A673 (cell line): ENCODE data around the gene MS4A8. TPM values are rescaled to one million over a fixed set of nuclear protein-coding genes. Genes with fewer than 3 reads are reported as not detected.

Experiments
- BruUV-seq: library from RNA; stranded (reverse); fragments of 400-500 nt; replicated peaks from 2 replicates; lab custom pipeline; 2021; lab: Mats Ljungman, UMichigan
- CTCF ChIA-PET: fragments of 300-600 bp; sonication (Branson Sonifier 250); formaldehyde crosslinking; loops from one replicate; lab custom pipeline; 2022; ENCODE audit warnings: antibody characterized with exemption; lab: Charles Lee
- POLR2A ChIA-PET: fragments of 300-600 bp; sonication (Branson Sonifier 250); formaldehyde crosslinking; loops from one replicate; lab custom pipeline; 2022; ENCODE audit warnings: antibody characterized with exemption; ENCODE audit not compliant: low non-redundant PET; lab: Charles Lee
- DNase-seq: peaks from one replicate; pipeline ENCODE4 v3.0.0-alpha.2; 2015; ENCODE audit warnings: low spot score
- H3K27ac ChIP-seq: fragments of 200-600 bp; sonication (generic); 2 replicates; pipeline ENCODE4 v1.5.1; 2016; ENCODE audit warnings: mixed run types, low read depth, mild to moderate bottlenecking, mixed read lengths, antibody characterized with exemption, low read length; ENCODE audit not compliant: poor library complexity, severe bottlenecking
- H3K27me3 ChIP-seq: fragments of 200-600 bp; sonication (generic); replicated peaks from 2 replicates; pipeline ENCODE4 v1.6.1; 2017; ENCODE audit warnings: mixed run types, low read depth, mild to moderate bottlenecking, mixed read lengths, antibody characterized with exemption, low read length; ENCODE audit not compliant: insufficient read depth, poor library complexity
- H3K36me3 ChIP-seq: fragments of 200-600 bp; sonication (generic); 2 replicates; pipeline ENCODE4 v1.6.1; 2016; ENCODE audit warnings: mixed run types, mild to moderate bottlenecking, mixed read lengths, antibody characterized with exemption, low read length; ENCODE audit not compliant: insufficient read depth, poor library complexity, severe bottlenecking
- H3K4me1 ChIP-seq: fragments of 200-600 bp; sonication (generic); 2 replicates; pipeline ENCODE4 v1.6.1; 2017; ENCODE audit warnings: mixed run types, mild to moderate bottlenecking, mixed read lengths, antibody characterized with exemption, low read length; ENCODE audit not compliant: insufficient read depth, poor library complexity, severe bottlenecking
- H3K4me3 ChIP-seq: fragments of 200-600 bp; sonication (generic); 2 replicates; pipeline ENCODE4 v1.5.1; 2016; ENCODE audit warnings: low read depth, mixed run types, mild to moderate bottlenecking, mixed read lengths, low read length; ENCODE audit not compliant: poor library complexity, severe bottlenecking
- H3K9me3 ChIP-seq: fragments of 200-600 bp; sonication (generic); 2 replicates; pipeline ENCODE4 v1.6.1; 2016; ENCODE audit warnings: mixed run types, low read depth, mild to moderate bottlenecking, mixed read lengths, antibody characterized with exemption, low read length; ENCODE audit not compliant: poor library complexity, severe bottlenecking
- EZH2 ChIP-seq: fragments of 200-600 bp; sonication (generic); IDR thresholded peaks from 2 replicates; pipeline ENCODE4 v1.6.1; 2017; ENCODE audit warnings: borderline replicate concordance, low read depth, mild to moderate bottlenecking, mixed read lengths, antibody characterized with exemption, low read length; ENCODE audit not compliant: poor library complexity, severe bottlenecking
- intact Hi-C: fragments of 100-400 bp; cut with micrococcal nuclease; formaldehyde crosslinking; loops from one replicate; pipeline ENCODE4 v1.10.0; 2022; ENCODE audit not compliant: unreplicated experiment
- total RNA-seq: library from RNA; stranded (reverse); gene quantifications from 2 replicates; pipeline ENCODE4 v1.2.3, GENCODE V29; 2021
- TF ChIP-seq, protein P1 (sequence below): fragments of 300-800, 200-600 bp; sonication (generic); conservative IDR thresholded peaks from 2 replicates; pipeline ENCODE4 v1.5.1; 2017; ENCODE audit warnings: low read depth, mild to moderate bottlenecking, antibody characterized with exemption, low read length, moderate library complexity, mixed read lengths

The MS4A8 gene
- total RNA-seq, 1 experiment from 2014 or later, result 1.5 TPM

DNA sequence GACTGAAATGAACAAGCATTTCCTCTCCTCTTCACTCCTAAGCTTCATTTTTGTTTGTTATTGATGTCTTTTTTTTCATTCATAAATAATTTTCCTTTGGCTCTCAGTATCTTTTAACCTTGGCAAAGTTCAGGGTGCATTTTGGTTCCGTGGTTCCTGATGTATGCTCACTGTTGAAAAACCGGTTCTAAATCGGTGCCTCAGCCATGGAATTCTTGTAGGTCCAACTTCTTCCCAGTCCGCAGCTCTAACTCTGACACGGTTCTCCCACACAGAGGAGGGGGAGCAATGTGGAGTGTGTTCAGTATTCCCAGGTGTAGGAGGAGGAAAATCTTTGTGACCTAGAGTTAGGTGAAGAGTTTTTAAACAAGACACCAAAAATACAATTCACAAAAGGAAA is 44.7 kb downstream of the MS4A8 start:
- Histone ChIP-seq H3K27ac (no peak overlapping the region), H3K27me3 (peaks cover 6% of the 10 kb centered on the region), H3K9me3 (no peaks in the 10 kb centered on the region), H3K4me1 (no peaks in the 10 kb centered on the region), H3K36me3 (no peaks in the 10 kb centered on the region), H3K4me3 (no peak overlapping the region)
- ChIA-PET POLR2A (no interaction called here), CTCF (no interaction called here)
- TF ChIP-seq EZH2, result no peak
- TF ChIP-seq, protein P1, sequence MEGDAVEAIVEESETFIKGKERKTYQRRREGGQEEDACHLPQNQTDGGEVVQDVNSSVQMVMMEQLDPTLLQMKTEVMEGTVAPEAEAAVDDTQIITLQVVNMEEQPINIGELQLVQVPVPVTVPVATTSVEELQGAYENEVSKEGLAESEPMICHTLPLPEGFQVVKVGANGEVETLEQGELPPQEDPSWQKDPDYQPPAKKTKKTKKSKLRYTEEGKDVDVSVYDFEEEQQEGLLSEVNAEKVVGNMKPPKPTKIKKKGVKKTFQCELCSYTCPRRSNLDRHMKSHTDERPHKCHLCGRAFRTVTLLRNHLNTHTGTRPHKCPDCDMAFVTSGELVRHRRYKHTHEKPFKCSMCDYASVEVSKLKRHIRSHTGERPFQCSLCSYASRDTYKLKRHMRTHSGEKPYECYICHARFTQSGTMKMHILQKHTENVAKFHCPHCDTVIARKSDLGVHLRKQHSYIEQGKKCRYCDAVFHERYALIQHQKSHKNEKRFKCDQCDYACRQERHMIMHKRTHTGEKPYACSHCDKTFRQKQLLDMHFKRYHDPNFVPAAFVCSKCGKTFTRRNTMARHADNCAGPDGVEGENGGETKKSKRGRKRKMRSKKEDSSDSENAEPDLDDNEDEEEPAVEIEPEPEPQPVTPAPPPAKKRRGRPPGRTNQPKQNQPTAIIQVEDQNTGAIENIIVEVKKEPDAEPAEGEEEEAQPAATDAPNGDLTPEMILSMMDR, result no peak
- no peak for DNase-seq
- no TSS peak for BruUV-seq
- intact Hi-C loops, result no loop called here

GRCh38 chr11:60747359-60747873 is 48.0 kb downstream of the MS4A8 start:
- Histone ChIP-seq H3K9me3 (no peaks in the 10 kb centered on the region), H3K4me1 (no peaks in the 10 kb centered on the region), H3K36me3 (no peaks in the 10 kb centered on the region), H3K27me3 (peaks cover 16% of the 10 kb centered on the region), H3K4me3 (no peak overlapping the region), H3K27ac (no peak overlapping the region)
- intact Hi-C loops, result no loop called here
- no peak for DNase-seq
- no TSS peak for BruUV-seq
- ChIA-PET POLR2A (no interaction called here), CTCF (no interaction called here)
- TF ChIP-seq EZH2, result no peak

DNA sequence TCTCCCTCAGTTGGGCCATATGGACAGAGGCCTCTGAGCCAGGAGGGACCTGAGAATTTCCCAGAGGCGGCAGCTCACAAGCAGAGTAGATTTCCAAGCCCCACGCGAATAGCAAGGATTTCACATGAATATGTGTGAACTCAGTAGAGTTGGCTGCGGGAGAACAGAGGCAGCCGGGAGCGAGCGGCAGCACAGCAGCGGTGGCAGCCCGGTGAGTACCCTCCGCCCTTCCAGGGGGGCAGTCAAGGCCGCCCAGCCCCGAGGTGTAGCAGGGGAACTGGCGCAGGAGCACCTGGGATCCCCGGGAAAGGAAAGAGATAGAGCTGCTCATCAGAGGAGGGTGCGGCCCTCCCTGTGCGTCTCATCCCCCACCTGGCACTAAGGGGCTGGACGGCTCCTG is 48.8 kb downstream of the MS4A8 start:
- POLR2A ChIA-PET, result no interaction called here
- Histone ChIP-seq H3K4me1 (no peaks in the 10 kb centered on the region), H3K4me3 (no peak overlapping the region), H3K9me3 (no peaks in the 10 kb centered on the region), H3K36me3 (no peaks in the 10 kb centered on the region), H3K27me3 (peaks cover 18% of the 10 kb centered on the region), H3K27ac (no peak overlapping the region)
- no peak for DNase-seq
- CTCF ChIA-PET, result no interaction called here
- no TSS peak for BruUV-seq
- intact Hi-C loops, result no loop called here
- no peak for TF ChIP-seq EZH2
- TF ChIP-seq, protein P1, result no peak

DNA sequence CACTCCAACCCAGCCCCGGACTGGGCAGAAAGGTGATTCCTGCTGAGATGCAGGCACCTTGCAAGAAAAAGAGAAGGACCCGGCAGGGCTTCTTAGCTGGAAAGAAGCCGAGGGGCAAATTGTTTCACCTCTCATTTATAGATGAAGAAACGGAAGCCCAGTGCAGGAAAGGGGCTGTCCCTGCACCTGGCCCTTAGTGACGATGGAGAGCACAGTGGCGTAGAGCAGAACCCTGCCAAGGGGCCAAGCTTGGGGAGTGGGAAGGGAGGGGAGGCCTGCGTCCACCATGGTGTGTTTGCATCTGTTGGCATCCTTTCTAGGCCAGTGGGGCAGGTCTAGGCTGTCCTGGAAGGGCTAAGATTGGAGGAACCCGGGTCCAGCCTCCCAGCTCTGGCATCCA is 49.4 kb downstream of the MS4A8 start:
- H3K36me3 ChIP-seq, result no peaks in the 10 kb centered on the region
- POLR2A ChIA-PET, result no interaction called here
- CTCF ChIA-PET, result interaction anchor here (0.9 kb wide), 1 partner anchor 159 kb away, joined by 3 read pairs; no protein-coding TSS in a partner anchor
- TF ChIP-seq EZH2, result no peak
- TF ChIP-seq, protein P1, result no peak
- BruUV-seq, result no TSS peak
- DNase-seq, result no peak
- no peak overlapping the region for H3K4me3 ChIP-seq
- H3K27me3 ChIP-seq, result peaks cover 18% of the 10 kb centered on the region
- intact Hi-C loops, result no loop called here
- no peaks in the 10 kb centered on the region for H3K9me3 ChIP-seq
- no peaks in the 10 kb centered on the region for H3K4me1 ChIP-seq
- H3K27ac ChIP-seq, result no peak overlapping the region
